Mesenchymal stem cell (in vitro differentiated cells and primary cell): ENCODE data around the gene CDH24.

Experiments used
- DNase-seq: peaks from one replicate; pipeline ENCODE4 v3.0.0-alpha.2; 2013
- H2AFZ ChIP-seq: one replicate; pipeline ENCODE4 v1.6.1; 2013; ENCODE audit warnings: low read depth, mild to moderate bottlenecking, control low read depth, inconsistent platforms, low read length, moderate library complexity
- H2AK5ac ChIP-seq: 2 replicates; pipeline ENCODE4 v1.6.1; 2013; ENCODE audit warnings: low read length, moderate library complexity, mild to moderate bottlenecking, inconsistent platforms; ENCODE audit not compliant: severe bottlenecking
- H2BK120ac ChIP-seq: one replicate; pipeline ENCODE4 v1.6.1; 2013; ENCODE audit warnings: low read depth, mild to moderate bottlenecking, inconsistent platforms, low read length, moderate library complexity
- H2BK12ac ChIP-seq, 2 experiments: one replicate each; pipeline ENCODE4 v1.6.1; 2013; ENCODE audit warnings: inconsistent platforms in 2 of 2, low read length in 2 of 2, mild to moderate bottlenecking in 2 of 2, moderate library complexity in 2 of 2, control low read depth in 1 of 2
- H2BK15ac ChIP-seq: one replicate; pipeline ENCODE4 v1.6.1; 2013; ENCODE audit warnings: mild to moderate bottlenecking, low read depth, inconsistent platforms; ENCODE audit not compliant: poor library complexity, severe bottlenecking
- H2BK5ac ChIP-seq: 2 replicates; pipeline ENCODE4 v1.6.1; 2013; ENCODE audit warnings: low read depth, mild to moderate bottlenecking, low read length, control low read depth, inconsistent platforms; ENCODE audit not compliant: poor library complexity, severe bottlenecking
- H3K14ac ChIP-seq, 2 experiments: one replicate each; pipeline ENCODE4 v1.6.1; 2013; ENCODE audit warnings: inconsistent platforms in 2 of 2, low read length in 2 of 2, control low read depth in 1 of 2, mild to moderate bottlenecking in 1 of 2, moderate library complexity in 1 of 2
- H3K18ac ChIP-seq, 2 experiments: one replicate each; pipeline ENCODE4 v1.6.1; 2013; ENCODE audit warnings: inconsistent platforms in 2 of 2, low read length in 2 of 2, control low read depth in 1 of 2, low read depth in 1 of 2, mild to moderate bottlenecking in 1 of 2
- H3K23ac ChIP-seq, 2 experiments: one replicate each; pipeline ENCODE4 v1.6.1; 2013; ENCODE audit warnings: inconsistent platforms in 2 of 2, low read length in 2 of 2, mild to moderate bottlenecking in 2 of 2, moderate library complexity in 2 of 2, control low read depth in 1 of 2
- H3K27ac ChIP-seq: 2 replicates; pipeline ENCODE4 v1.5.1; 2013; ENCODE audit warnings: mild to moderate bottlenecking, moderate library complexity, low read length, control low read depth, inconsistent platforms; ENCODE audit not compliant: poor library complexity, severe bottlenecking
- H3K27me3 ChIP-seq, 2 experiments: 2 replicates each; pipeline versions ENCODE4 v1.6.1 to v1.7.0; 2013; ENCODE audit warnings: low read length in 2 of 2, mild to moderate bottlenecking in 2 of 2, moderate library complexity in 2 of 2, control low read depth in 1 of 2, inconsistent platforms in 1 of 2; ENCODE audit not compliant: control insufficient read depth in 1 of 2, insufficient read depth in 1 of 2
- H3K36me3 ChIP-seq, 2 experiments: 2 replicates each; pipeline versions ENCODE4 v1.6.1 to v1.7.0; 2013; ENCODE audit warnings: low read length in 2 of 2, control low read depth in 1 of 2, inconsistent platforms in 1 of 2, low read depth in 1 of 2, mild to moderate bottlenecking in 1 of 2; ENCODE audit not compliant: insufficient read depth in 2 of 2, control insufficient read depth in 1 of 2
- H3K4ac ChIP-seq, 2 experiments: one replicate each; pipeline ENCODE4 v1.6.1; 2013; ENCODE audit warnings: inconsistent platforms in 2 of 2, low read length in 2 of 2, mild to moderate bottlenecking in 2 of 2, moderate library complexity in 2 of 2, control low read depth in 1 of 2, low read depth in 1 of 2
- H3K4me1 ChIP-seq: 2 replicates; pipeline ENCODE4 v1.6.1; 2013; ENCODE audit warnings: low read depth, low read length, control low read depth; ENCODE audit not compliant: control insufficient read depth, insufficient read depth
- H3K4me2 ChIP-seq: 2 replicates; pipeline ENCODE4 v1.6.1; 2013; ENCODE audit warnings: low read length, mild to moderate bottlenecking, inconsistent platforms; ENCODE audit not compliant: poor library complexity, severe bottlenecking
- H3K4me3 ChIP-seq, 2 experiments: 2 replicates each; pipeline versions ENCODE4 v1.5.1 to v1.7.0; 2013; ENCODE audit warnings: low read length in 2 of 2, mild to moderate bottlenecking in 2 of 2, control low read depth in 1 of 2, low read depth in 1 of 2; ENCODE audit not compliant: insufficient read depth in 1 of 2
- H3K79me1 ChIP-seq: replicated peaks from 2 replicates; pipeline ENCODE4 v1.6.1; 2013; ENCODE audit warnings: mild to moderate bottlenecking, control low read depth, low read length, inconsistent platforms; ENCODE audit not compliant: poor library complexity, severe bottlenecking
- H3K9ac ChIP-seq: 2 replicates; pipeline ENCODE4 v1.7.0; 2013; ENCODE audit warnings: mild to moderate bottlenecking, low read length, moderate library complexity
- H3K9me3 ChIP-seq: 2 replicates; pipeline ENCODE4 v1.7.0; 2013; ENCODE audit warnings: mild to moderate bottlenecking, low read length; ENCODE audit not compliant: control insufficient read depth
- H4K8ac ChIP-seq: one replicate; pipeline ENCODE4 v1.6.1; 2013; ENCODE audit warnings: inconsistent platforms, mild to moderate bottlenecking, low read length, moderate library complexity
- H4K91ac ChIP-seq: one replicate; pipeline ENCODE4 v1.6.1; 2013; ENCODE audit warnings: mild to moderate bottlenecking, low read length, inconsistent platforms
- WGBS: methylation state at CpG from one replicate; pipeline ENCODE4 v1.1.7; 2013; ENCODE audit warnings: mixed read lengths; 5-methylcytosine and 5-hydroxymethylcytosine counted together

Gene CDH24

DNA sequence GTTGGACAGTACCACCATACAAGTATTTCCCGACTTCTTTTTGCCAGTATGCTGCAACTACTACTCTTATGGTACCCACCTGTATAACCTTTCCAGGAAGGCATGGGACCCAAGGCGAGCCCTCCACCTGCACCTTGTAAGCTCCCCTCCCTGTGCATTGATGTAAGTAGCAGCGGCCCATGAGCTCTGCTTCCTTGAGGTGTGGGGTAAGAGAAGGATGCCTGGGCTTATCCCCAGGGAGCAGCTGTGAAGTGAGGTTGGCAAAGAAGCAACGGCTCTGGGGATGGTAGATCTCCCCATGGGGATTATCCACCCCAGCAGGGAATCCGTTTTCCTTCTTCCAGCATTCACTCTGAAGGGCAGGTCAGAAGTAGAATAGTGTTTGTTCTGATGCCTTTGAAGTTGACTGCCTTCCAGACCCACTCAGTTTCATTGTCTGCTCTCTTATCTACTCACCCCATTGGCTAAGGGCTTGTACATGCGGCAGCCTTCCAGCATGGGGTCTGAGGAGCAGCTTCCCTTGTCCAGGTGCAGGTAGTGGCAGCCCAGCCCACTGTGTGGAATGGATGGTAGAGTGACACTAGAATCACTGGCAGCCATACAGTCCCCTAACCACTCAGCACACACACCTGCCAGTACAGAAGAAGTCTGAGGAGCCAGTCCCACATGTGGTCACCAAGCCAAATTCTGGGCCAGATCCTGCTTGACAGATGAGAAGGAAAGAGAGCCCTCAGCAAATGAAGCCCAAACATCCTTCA, 44.1 kb upstream of the CDH24 start:
- Histone ChIP-seq H2BK120ac (no peak overlapping the region), H3K9ac (no peak overlapping the region), H3K36me3 (peaks cover 8 to 33% of the 10 kb centered on the region in 2 experiments), H3K4me2 (no peak overlapping the region), H2BK12ac (no peak overlapping the region), H2AFZ (no peak overlapping the region), H3K23ac (no peak overlapping the region), H3K9me3 (no peaks in the 10 kb centered on the region), H3K27ac (no peak overlapping the region), H3K14ac (no peak overlapping the region), H2BK5ac (no peak overlapping the region), H3K27me3 (no peaks in the 10 kb centered on the region), H2AK5ac (no peak overlapping the region), H3K4me3 (no peak overlapping the region), H2BK15ac (no peak overlapping the region), H3K4me1 (peaks cover 10% of the 10 kb centered on the region), H4K91ac (no peak overlapping the region), H3K4ac (no peak overlapping the region), H4K8ac (no peak overlapping the region), H3K79me1 (peaks cover 12% of the 10 kb centered on the region), H3K18ac (no peak overlapping the region)
- DNase-seq = no peak
- WGBS = 72% methylated on average over 5 of the region's 6 CpGs

DNA sequence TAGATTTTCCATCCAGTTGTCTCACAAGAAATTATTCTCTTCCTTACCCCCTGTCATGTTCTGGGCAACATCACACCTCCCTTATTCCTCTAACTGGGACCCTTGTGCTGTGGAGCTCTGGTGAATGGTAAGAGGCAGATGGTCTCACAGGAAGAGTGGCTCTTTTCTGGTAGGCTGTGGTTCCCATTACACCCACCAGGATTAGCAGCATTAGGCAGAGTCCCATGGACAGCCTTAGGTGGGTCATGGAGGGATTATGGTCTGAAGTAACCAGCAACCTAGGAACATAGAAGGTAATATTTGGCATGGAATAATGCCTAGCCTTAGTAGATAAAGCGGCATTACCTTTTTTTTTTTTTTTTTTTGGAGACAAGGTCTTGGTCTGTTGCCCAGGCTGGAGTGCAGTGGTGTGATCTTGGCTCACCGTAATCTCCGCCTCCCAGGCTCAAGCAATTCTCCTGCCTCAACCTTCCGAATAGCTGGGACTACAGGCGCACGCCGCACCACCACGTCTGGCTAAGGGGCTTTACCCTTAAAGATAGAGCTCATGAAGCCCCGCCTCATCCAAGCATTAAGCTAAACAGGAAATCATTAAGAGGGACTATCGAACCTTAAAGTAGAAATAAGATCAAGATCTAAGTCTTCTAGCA, 42.0 kb upstream of the CDH24 start:
- Histone ChIP-seq H4K91ac (no peak overlapping the region), H2BK5ac (no peak overlapping the region), H3K9me3 (no peaks in the 10 kb centered on the region), H3K4me2 (no peak overlapping the region), H3K36me3 (peaks cover 8 to 33% of the 10 kb centered on the region in 2 experiments), H3K14ac (no peak overlapping the region), H3K27ac (no peak overlapping the region), H2AFZ (no peak overlapping the region), H3K18ac (no peak overlapping the region), H2BK120ac (no peak overlapping the region), H3K27me3 (no peaks in the 10 kb centered on the region), H4K8ac (no peak overlapping the region), H3K79me1 (peaks cover 12% of the 10 kb centered on the region), H2BK12ac (no peak overlapping the region), H3K23ac (no peak overlapping the region), H3K9ac (no peak overlapping the region), H3K4me3 (no peak overlapping the region), H2AK5ac (no peak overlapping the region), H3K4me1 (peaks cover 4% of the 10 kb centered on the region), H3K4ac (no peak overlapping the region), H2BK15ac (no peak overlapping the region)
- DNase-seq = no peak
- WGBS = 97% methylated on average over 8 of the region's 10 CpGs

DNA sequence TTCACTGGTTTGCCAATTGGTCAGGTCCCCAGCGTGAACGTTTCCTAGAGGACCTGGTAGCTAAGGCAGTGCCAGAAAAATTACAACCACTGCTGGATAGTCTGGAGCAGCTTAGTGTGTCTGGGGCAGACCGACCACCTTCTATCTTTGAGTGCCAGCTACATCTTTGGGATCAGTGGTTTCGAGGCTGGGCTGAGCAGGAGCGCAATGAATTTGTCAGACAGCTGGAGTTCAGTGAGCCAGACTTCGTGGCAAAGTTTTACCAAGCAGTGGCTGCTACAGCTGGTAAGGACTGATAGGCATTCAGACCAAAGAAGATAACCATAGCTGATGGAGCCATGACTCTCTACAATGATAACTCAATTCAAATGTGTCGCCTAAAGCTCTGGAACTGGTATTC, 40.5 kb upstream of the CDH24 start:
- no peak overlapping the region for H3K23ac ChIP-seq
- no peak overlapping the region for H4K91ac ChIP-seq
- no peak overlapping the region for H2BK15ac ChIP-seq
- H2BK120ac ChIP-seq = no peak overlapping the region
- no peaks in the 10 kb centered on the region for H3K9me3 ChIP-seq
- H2AFZ ChIP-seq = no peak overlapping the region
- H3K4me3 ChIP-seq = peak overlapping the region in 1 of 2 experiments; percentile 84
- no peaks in the 10 kb centered on the region for H3K27me3 ChIP-seq
- no peak overlapping the region for H3K9ac ChIP-seq
- no peak for DNase-seq
- 92% methylated on average over 7 of the region's 7 CpGs for WGBS
- H2AK5ac ChIP-seq = no peak overlapping the region
- H4K8ac ChIP-seq = no peak overlapping the region
- H3K36me3 ChIP-seq = peaks cover 8 to 39% of the 10 kb centered on the region in 2 experiments
- H2BK5ac ChIP-seq = no peak overlapping the region
- no peak overlapping the region for H3K27ac ChIP-seq
- H3K79me1 ChIP-seq = peaks cover 12% of the 10 kb centered on the region
- no peak overlapping the region for H2BK12ac ChIP-seq
- peaks cover 4% of the 10 kb centered on the region for H3K4me1 ChIP-seq
- H3K14ac ChIP-seq = no peak overlapping the region
- no peak overlapping the region for H3K4ac ChIP-seq
- no peak overlapping the region for H3K4me2 ChIP-seq
- no peak overlapping the region for H3K18ac ChIP-seq
